ENCODE data around the gene KLHL30.
"Not testable (repeated sequence)": the region's sequence is repeated elsewhere in the genome, so short reads cannot be mapped to it uniquely, and the experiment has no call there.

The KLHL30 gene

GRCh38 chr2:238103465-238104225 lies 34.8 kb upstream of the KLHL30 start:
- DNase-seq = no peak

GRCh38 chr2:238104226-238104690 lies 34.2 kb upstream of the KLHL30 start:
- no peak for DNase-seq

- DNase-seq = no peak
Measured at GRCh38 chr2:238104691-238105371, 33.6 kb upstream of the KLHL30 start.

- DNase-seq = no peak
Measured at GRCh38 chr2:238105506-238106338, 32.7 kb upstream of the KLHL30 start.

- DNase-seq = no peak
Measured at GRCh38 chr2:238106339-238106697, 32.1 kb upstream of the KLHL30 start.

GRCh38 chr2:238106698-238107524 lies 31.6 kb upstream of the KLHL30 start:
- no peak for DNase-seq

- DNase-seq = no peak
Measured at GRCh38 chr2:238107525-238108422, 30.7 kb upstream of the KLHL30 start.

GRCh38 chr2:238108423-238109183 lies 29.9 kb upstream of the KLHL30 start:
- DNase-seq = peak; percentile 30

- DNase-seq = no peak
Measured at GRCh38 chr2:238113611-238114010, 24.9 kb upstream of the KLHL30 start.

- DNase-seq = no peak
Measured at GRCh38 chr2:238114331-238114841, 24.1 kb upstream of the KLHL30 start.

- no peak for DNase-seq
Measured at GRCh38 chr2:238114851-238115660, 23.4 kb upstream of the KLHL30 start.

- DNase-seq = not testable (repeated sequence)
Measured at GRCh38 chr2:238115709-238116108, 22.8 kb upstream of the KLHL30 start.

GRCh38 chr2:238116298-238117198 lies 21.9 kb upstream of the KLHL30 start:
- no peak for DNase-seq

- DNase-seq = no peak
Measured at GRCh38 chr2:238117199-238118154, 21.0 kb upstream of the KLHL30 start.

GRCh38 chr2:238119756-238120462 lies 18.6 kb upstream of the KLHL30 start:
- DNase-seq = no peak

- DNase-seq = no peak
Measured at GRCh38 chr2:238120463-238121298, 17.8 kb upstream of the KLHL30 start.

Data from DMS79 (cell line).